ENCODE results near the gene TNFAIP8.

The TNFAIP8 gene

DNA sequence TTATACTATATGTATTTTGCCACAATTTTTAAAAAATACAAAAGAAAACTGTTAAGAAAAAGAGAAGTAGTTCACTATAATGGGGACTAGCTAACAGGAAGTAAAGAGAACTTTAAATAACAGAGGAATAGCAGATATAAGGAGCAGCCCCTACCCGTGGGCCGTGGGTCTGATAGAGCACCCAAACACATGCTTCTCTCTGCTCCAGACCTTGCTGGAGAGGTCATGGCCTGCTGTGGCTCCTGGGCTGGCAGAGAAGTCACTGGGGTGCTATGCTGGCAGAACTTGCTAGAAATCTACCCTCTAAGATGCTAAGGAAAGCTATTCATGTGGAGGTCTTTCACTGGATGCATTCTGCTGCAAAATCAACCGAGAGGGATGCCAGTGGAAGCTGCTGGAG is 10.0 kb upstream of the TNFAIP8 start:
- FAIRE-seq (no peak), DNase-seq (ENCODE audit: insufficient read length, low spot score) (no peak)

DNA sequence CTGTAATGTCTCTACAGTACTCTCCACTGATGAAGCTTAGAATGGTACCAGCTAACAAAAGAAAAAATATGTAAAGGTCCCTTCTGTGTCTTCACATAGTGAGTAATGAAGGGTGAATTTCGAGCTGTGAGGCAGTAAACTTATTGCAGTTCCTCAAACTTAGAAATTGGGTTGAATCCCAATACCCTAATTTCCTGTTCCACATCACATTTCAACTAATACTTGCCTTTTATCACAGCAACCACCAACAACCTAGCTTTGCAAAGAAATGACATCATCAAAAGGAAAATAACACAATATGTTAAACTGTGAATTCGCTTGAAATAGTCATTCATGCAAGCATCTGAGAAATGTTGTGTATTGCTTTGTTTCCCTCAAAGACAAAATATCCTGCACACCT is 9.4 kb upstream of the TNFAIP8 start:
- DNase-seq (ENCODE audit: insufficient read length, low spot score) = no peak
- FAIRE-seq = no peak

DNA sequence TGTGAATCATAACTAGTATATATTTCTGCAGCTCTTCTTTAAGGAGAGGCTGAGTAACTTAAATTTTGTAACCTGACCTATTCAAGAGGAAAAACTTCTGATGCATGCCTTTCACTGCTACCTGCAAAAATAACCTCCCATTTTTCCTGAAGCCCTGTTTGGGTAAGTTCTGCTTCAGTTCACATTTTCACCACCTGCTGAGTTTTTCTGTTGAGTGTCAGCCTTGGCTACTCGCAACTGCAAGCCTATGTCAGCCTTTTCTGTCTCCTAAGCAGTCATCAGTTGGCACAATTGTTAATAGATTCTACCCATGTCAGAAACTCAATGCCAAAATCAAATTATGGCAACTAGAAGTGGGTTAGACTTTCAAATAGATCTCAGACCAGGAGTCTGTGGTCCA is 8.2 kb upstream of the TNFAIP8 start:
- DNase-seq (ENCODE audit: insufficient read length, low spot score) (no peak), FAIRE-seq (no peak)

DNA sequence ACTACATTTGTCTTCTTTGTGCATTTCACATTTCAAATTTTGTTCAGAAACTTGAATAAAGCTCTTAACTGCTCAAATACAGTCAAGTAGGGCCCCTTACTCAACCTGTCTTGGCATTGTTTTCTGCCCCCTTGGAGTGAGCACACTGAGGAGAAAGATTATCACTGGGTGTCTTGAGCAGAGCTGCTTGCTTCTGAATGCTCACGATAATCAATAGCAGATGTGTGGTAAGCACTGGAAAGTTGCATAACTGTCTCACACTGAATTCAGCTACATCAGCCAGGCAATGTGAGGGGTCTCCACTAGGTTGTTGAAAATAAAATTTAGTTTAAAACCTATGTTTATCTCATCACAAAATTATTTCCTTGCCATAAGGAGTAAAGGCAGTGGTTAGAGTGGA is 7.8 kb upstream of the TNFAIP8 start:
- DNase-seq (ENCODE audit: insufficient read length, low spot score) = no peak
- FAIRE-seq = no peak

DNA sequence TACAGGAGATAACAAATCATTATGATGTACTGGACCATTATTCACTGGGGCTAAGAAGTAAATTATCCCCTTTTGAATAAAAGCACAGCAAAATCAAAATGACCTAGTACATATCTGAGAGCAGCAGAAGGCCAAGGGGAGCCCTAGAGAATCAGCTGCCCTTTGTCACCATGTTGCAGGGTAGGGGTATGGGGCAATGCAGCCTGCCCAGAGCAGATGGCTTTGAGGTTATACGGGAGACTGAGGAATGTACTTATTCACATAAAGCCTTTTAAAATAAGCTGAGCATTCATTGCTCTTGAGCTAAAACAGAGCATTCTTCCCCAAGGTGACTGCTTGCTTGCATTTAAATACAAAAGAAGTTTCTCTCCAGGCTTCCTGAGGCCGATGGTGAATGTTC is 2.6 kb upstream of the TNFAIP8 start:
- FAIRE-seq = no peak
- no peak for DNase-seq (ENCODE audit: insufficient read length, low spot score)

GRCh38 chr5:119353686-119354366 is 2.0 kb upstream of the TNFAIP8 start:
- no peak for FAIRE-seq
- no peak for DNase-seq (ENCODE audit: insufficient read length, low spot score)

- DNase-seq (ENCODE audit: insufficient read length, low spot score) = no peak
- no peak for FAIRE-seq
Observed at GRCh38 chr5:119354537-119355243, 1.1 kb upstream of the TNFAIP8 start.

GRCh38 chr5:119355244-119355638 is 578 bp upstream of the TNFAIP8 start:
- no peak for DNase-seq (ENCODE audit: insufficient read length, low spot score)

GRCh38 chr5:119356612-119357188 is 881 bp downstream of the TNFAIP8 start:
- DNase-seq (ENCODE audit: insufficient read length, low spot score) (no peak), FAIRE-seq (no peak)

More at GRCh38 chr5:119355244-119355638, 578 bp upstream of the TNFAIP8 start:
- no peak for FAIRE-seq

DNA sequence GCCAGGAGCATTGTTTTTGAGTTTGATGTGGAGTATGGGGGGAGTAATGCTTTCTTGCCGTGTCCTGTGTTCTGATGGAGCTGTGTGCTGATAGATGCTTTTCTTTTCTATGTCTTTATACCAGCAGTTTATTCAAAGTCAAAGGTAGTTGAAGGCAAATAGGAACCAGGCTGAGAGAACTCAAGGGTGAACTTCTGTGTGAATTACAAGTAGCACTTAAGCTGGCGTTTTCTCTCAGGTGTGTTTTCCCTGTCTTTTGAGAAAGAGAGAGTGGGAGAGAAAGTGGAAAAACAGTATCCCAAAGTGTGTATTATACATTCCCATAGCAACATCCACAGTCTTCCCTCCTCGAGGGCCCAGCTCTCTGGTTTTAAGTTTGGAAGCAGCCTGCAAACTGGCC is 1.5 kb downstream of the TNFAIP8 start:
- FAIRE-seq = no peak

DNA sequence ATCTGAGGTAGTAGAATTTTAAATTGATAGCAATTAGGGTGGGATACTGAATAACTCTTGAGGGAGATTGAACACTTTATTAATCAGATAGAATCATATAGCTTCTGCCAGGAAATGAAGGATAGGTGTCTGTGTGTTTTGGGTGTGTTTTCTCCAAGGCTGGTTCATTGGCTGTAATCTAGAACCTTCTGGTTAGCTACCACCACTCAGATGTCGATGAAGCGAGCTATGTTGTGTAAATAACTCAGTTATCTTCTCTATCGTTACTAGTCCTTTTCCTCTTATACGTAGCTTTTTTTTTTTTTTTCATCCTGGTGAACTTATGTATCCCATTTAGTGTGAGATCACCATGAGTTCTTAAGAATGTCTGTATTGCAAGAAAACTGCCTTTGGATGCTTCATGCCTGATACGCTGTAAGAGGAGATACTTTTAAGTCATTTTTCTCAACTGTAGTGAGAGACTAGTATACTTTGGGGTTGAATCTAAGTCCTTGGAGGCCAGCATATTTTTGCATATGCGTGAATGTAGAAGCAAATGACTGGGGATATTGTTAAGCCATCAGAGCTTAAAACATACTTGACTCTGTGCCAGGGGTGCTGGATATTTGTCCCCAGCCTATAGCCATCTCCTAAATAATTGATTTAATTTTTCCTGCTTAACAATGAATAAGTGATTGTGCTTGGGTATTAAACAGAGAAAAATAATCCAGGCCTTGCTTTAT is 2.1 kb downstream of the TNFAIP8 start:
- no peak for DNase-seq (ENCODE audit: insufficient read length, low spot score)
- FAIRE-seq = no peak

More for the DNA sequence above, 1.5 kb downstream of the TNFAIP8 start:
- no peak for DNase-seq (ENCODE audit: insufficient read length, low spot score)

- DNase-seq (ENCODE audit: insufficient read length, low spot score) (no peak), FAIRE-seq (no peak)
Observed at GRCh38 chr5:119358530-119358900, 2.7 kb downstream of the TNFAIP8 start.

DNA sequence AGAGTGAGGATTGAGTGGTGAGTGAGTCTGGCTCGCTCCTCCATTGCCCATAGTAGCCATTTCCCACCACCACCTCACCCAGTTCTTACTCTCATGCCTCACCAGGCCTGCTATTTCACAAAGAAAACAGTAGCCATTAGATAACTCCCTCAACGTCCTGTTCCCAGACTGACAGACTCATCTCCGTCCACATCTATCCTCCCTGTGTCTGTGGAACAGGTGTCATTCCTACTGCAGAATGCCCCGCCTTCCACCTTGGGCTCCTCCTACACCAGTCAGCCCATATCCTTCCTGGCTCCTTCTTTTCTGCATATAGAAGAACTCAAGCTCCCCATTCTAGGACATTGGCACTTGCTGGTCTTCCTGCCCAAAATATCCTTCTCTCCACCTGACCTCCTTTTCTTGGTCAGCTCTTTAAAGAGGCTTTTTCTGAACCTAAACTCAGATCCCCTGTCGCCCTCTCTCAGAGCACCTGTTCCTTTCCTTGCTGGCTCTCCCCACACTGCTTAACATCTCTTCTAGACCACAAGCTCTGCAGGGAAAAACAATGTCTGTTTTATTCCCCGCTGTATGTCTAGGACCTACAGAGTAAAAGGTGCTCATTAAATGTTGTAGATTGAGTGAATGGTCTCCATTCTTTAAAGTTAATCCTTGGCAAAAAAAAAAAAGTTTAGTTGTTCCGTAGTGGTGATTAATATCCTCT is 3.2 kb downstream of the TNFAIP8 start:
- DNase-seq (ENCODE audit: insufficient read length, low spot score) = no peak

GRCh38 chr5:119359737-119360413 is 4.1 kb downstream of the TNFAIP8 start:
- FAIRE-seq (no peak), DNase-seq (ENCODE audit: insufficient read length, low spot score) (no peak)

More for the DNA sequence above, 3.2 kb downstream of the TNFAIP8 start:
- no peak for FAIRE-seq

- no peak for DNase-seq (ENCODE audit: insufficient read length, low spot score)
- no peak for FAIRE-seq
Observed at GRCh38 chr5:119360905-119361593, 5.2 kb downstream of the TNFAIP8 start.

- FAIRE-seq = no peak
Observed at GRCh38 chr5:119361594-119362125, 5.8 kb downstream of the TNFAIP8 start.

DNA sequence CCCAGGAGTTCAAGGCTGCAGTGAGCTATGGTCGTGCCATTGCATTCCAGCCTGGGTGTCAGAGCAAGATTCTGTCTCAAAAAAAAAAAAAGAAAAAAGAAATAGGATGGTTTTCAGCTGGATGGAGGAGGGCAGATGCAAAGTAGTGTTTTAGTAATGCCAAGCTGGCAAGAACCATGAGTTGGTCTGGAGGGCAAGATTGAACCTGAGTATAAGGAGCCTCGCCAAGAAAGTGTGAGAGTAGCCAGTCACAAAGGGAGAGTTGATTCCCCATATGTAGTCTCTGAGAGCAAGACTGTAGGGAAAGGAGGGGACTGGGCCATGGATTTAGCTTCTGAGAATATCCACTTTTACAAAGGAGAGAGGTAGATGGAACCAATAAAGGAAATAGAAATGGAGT is 6.9 kb downstream of the TNFAIP8 start:
- DNase-seq (ENCODE audit: insufficient read length, low spot score) = no peak
- no peak for FAIRE-seq

More at GRCh38 chr5:119361594-119362125, 5.8 kb downstream of the TNFAIP8 start:
- no peak for DNase-seq (ENCODE audit: insufficient read length, low spot score)

GRCh38 chr5:119363271-119363670 is 7.5 kb downstream of the TNFAIP8 start:
- DNase-seq (ENCODE audit: insufficient read length, low spot score) = no peak
- no peak for FAIRE-seq

GRCh38 chr5:119363936-119364335 is 8.1 kb downstream of the TNFAIP8 start:
- DNase-seq (ENCODE audit: insufficient read length, low spot score) = no peak
- FAIRE-seq = no peak
